ENCODE results near the gene HHATL. TPM values are rescaled to one million over a fixed set of nuclear protein-coding genes. Genes with fewer than 3 reads are reported as not detected.
A peak's percentile ranks its signal among the peaks of the same experiment; 100 is the strongest.

HHATL gene
- total RNA-seq, 5 donors from 2014 or later (not counting 1 experiment from before 2014, with no cell fraction given): not detected

GRCh38 chr3:42683875-42684598 lies 18.6 kb downstream of the HHATL start:
- no peaks in the 10 kb centered on the region for H3K9me3 Mint-ChIP-seq
- Histone ChIP-seq H3K4me1 (ENCODE audit: control insufficient read depth in 1 of 2, extremely low read depth in 1 of 2, insufficient read depth in 2 of 2, low read length in 2 of 2) (peaks cover 0 to 4% of the 10 kb centered on the region in 2 experiments), H3K27me3 (replicated peaks in 1 of 2; ENCODE audit: control insufficient read depth in 2 of 2, extremely low read depth in 1 of 2, insufficient read depth in 2 of 2, low read length in 1 of 2) (peaks cover 0 to 39% of the 10 kb centered on the region in 2 experiments), H3K4me3 (ENCODE audit: control insufficient read depth in 1 of 2, extremely low read depth in 1 of 2, low read length in 1 of 2) (no peak overlapping the region), H3K27ac (ENCODE audit: low read length) (no peak overlapping the region), H3K36me3 (ENCODE audit: control insufficient read depth in 2 of 2, extremely low read depth in 1 of 2, insufficient read depth in 1 of 2, low read length in 1 of 2) (no peaks in the 10 kb centered on the region), H3K9me3 (no peaks in the 10 kb centered on the region)
- no peaks in the 10 kb centered on the region for H3K36me3 Mint-ChIP-seq
- ATAC-seq (replicated peaks in 1 of 4): peak in 1 of 4 experiments; percentile 56
- H3K27ac Mint-ChIP-seq: no peak overlapping the region
- no peak overlapping the region for H3K4me3 Mint-ChIP-seq
- H3K4me1 Mint-ChIP-seq: peaks cover 0 to 2% (median 2%) of the 10 kb centered on the region in 3 donors
- CTCF ChIA-PET: no interaction called here
- peaks cover 22 to 23% of the 10 kb centered on the region in 2 donors for H3K27me3 Mint-ChIP-seq
- POLR2A ChIA-PET: no interaction called here
- DNase-seq: no peak
- 79% methylated on average over 2 of the region's 10 CpGs for WGBS (ENCODE audit: insufficient coverage)

- Histone ChIP-seq H3K27me3 (replicated peaks in 1 of 2; ENCODE audit: control insufficient read depth in 2 of 2, extremely low read depth in 1 of 2, insufficient read depth in 2 of 2, low read length in 1 of 2) (peaks cover 0 to 32% of the 10 kb centered on the region in 2 experiments), H3K9me3 (no peaks in the 10 kb centered on the region), H3K4me1 (ENCODE audit: control insufficient read depth in 1 of 2, extremely low read depth in 1 of 2, insufficient read depth in 2 of 2, low read length in 2 of 2) (peaks cover 0 to 4% of the 10 kb centered on the region in 2 experiments), H3K36me3 (ENCODE audit: control insufficient read depth in 2 of 2, extremely low read depth in 1 of 2, insufficient read depth in 1 of 2, low read length in 1 of 2) (no peaks in the 10 kb centered on the region), H3K27ac (ENCODE audit: low read length) (no peak overlapping the region), H3K4me3 (ENCODE audit: control insufficient read depth in 1 of 2, extremely low read depth in 1 of 2, low read length in 1 of 2) (no peak overlapping the region)
- POLR2A ChIA-PET: no interaction called here
- CTCF ChIA-PET: no interaction called here
- DNase-seq (no peak), ATAC-seq (replicated peaks in 1 of 4) (no peak)
- Mint-ChIP-seq H3K27me3 (peaks cover 22% of the 10 kb centered on the region in 2 donors), H3K27ac (no peak overlapping the region), H3K4me1 (peaks cover 0 to 2% (median 2%) of the 10 kb centered on the region in 3 donors), H3K36me3 (peaks cover 5% of the 10 kb centered on the region), H3K9me3 (peaks cover 7 to 12% (median 11%) of the 10 kb centered on the region in 3 donors), H3K4me3 (no peak overlapping the region)
- 77% methylated on average over 10 of the region's 12 CpGs for WGBS (ENCODE audit: insufficient coverage)
Measured at GRCh38 chr3:42682301-42683070, 20.1 kb downstream of the HHATL start.

GRCh38 chr3:42681361-42682038 lies 21.1 kb downstream of the HHATL start:
- H3K36me3 Mint-ChIP-seq: peaks cover 5% of the 10 kb centered on the region
- ATAC-seq (replicated peaks in 1 of 4) (no peak), DNase-seq (no peak)
- ChIA-PET POLR2A (no interaction called here), CTCF (no interaction called here)
- no peak overlapping the region for H3K4me3 Mint-ChIP-seq
- Histone ChIP-seq H3K36me3 (ENCODE audit: control insufficient read depth in 2 of 2, extremely low read depth in 1 of 2, insufficient read depth in 1 of 2, low read length in 1 of 2) (no peaks in the 10 kb centered on the region), H3K27ac (ENCODE audit: low read length) (no peak overlapping the region), H3K4me3 (ENCODE audit: control insufficient read depth in 1 of 2, extremely low read depth in 1 of 2, low read length in 1 of 2) (no peak overlapping the region), H3K9me3 (no peaks in the 10 kb centered on the region), H3K4me1 (ENCODE audit: control insufficient read depth in 1 of 2, extremely low read depth in 1 of 2, insufficient read depth in 2 of 2, low read length in 2 of 2) (peaks cover 0 to 4% of the 10 kb centered on the region in 2 experiments), H3K27me3 (replicated peaks in 1 of 2; ENCODE audit: control insufficient read depth in 2 of 2, extremely low read depth in 1 of 2, insufficient read depth in 2 of 2, low read length in 1 of 2) (peaks cover 0 to 24% of the 10 kb centered on the region in 2 experiments)
- H3K27ac Mint-ChIP-seq: no peak overlapping the region
- H3K4me1 Mint-ChIP-seq: peaks cover 0 to 2% (median 2%) of the 10 kb centered on the region in 3 donors
- H3K9me3 Mint-ChIP-seq: peaks cover 7 to 20% (median 14%) of the 10 kb centered on the region in 3 donors
- peaks cover 14 to 16% of the 10 kb centered on the region in 2 donors for H3K27me3 Mint-ChIP-seq
- WGBS (ENCODE audit: insufficient coverage): 87% methylated on average over 4 of the region's 10 CpGs

- WGBS (ENCODE audit: insufficient coverage): 81% methylated on average over 2 of the region's 4 CpGs
- CTCF ChIA-PET: no interaction called here
- H3K27ac Mint-ChIP-seq: no peak overlapping the region
Measured at GRCh38 chr3:42680806-42681205, 21.8 kb downstream of the HHATL start.

GRCh38 chr3:42680271-42680670 lies 22.3 kb downstream of the HHATL start:
- Mint-ChIP-seq H3K27me3 (peaks cover 7 to 11% of the 10 kb centered on the region in 2 donors), H3K9me3 (peaks cover 7 to 28% (median 21%) of the 10 kb centered on the region in 3 donors), H3K27ac (no peak overlapping the region), H3K4me3 (no peak overlapping the region), H3K36me3 (peaks cover 5% of the 10 kb centered on the region), H3K4me1 (no peaks in the 10 kb centered on the region)
- H3K4me3 ChIP-seq (ENCODE audit: control insufficient read depth in 1 of 2, extremely low read depth in 1 of 2, low read length in 1 of 2): no peak overlapping the region
- no peak for DNase-seq
- no peaks in the 10 kb centered on the region for H3K9me3 ChIP-seq
- ChIA-PET POLR2A (no interaction called here), CTCF (no interaction called here)
- H3K27me3 ChIP-seq (replicated peaks in 1 of 2; ENCODE audit: control insufficient read depth in 2 of 2, extremely low read depth in 1 of 2, insufficient read depth in 2 of 2, low read length in 1 of 2): peaks cover 0 to 13% of the 10 kb centered on the region in 2 experiments
- H3K27ac ChIP-seq (ENCODE audit: low read length): no peak overlapping the region
- H3K4me1 ChIP-seq (ENCODE audit: control insufficient read depth in 1 of 2, extremely low read depth in 1 of 2, insufficient read depth in 2 of 2, low read length in 2 of 2): no peaks in the 10 kb centered on the region
- no peaks in the 10 kb centered on the region for H3K36me3 ChIP-seq (ENCODE audit: control insufficient read depth in 2 of 2, extremely low read depth in 1 of 2, insufficient read depth in 1 of 2, low read length in 1 of 2)
- ATAC-seq (replicated peaks in 1 of 4): no peak
- no CpG with 5 or more reads among the region's 1 CpG for WGBS (ENCODE audit: insufficient coverage)

More at GRCh38 chr3:42680806-42681205, 21.8 kb downstream of the HHATL start:
- peaks cover 5% of the 10 kb centered on the region for H3K36me3 Mint-ChIP-seq
- H3K36me3 ChIP-seq (ENCODE audit: control insufficient read depth in 2 of 2, extremely low read depth in 1 of 2, insufficient read depth in 1 of 2, low read length in 1 of 2): no peaks in the 10 kb centered on the region
- H3K4me1 Mint-ChIP-seq: peaks cover 0 to under 1% (median under 1%) of the 10 kb centered on the region in 3 donors
- H3K27me3 ChIP-seq (replicated peaks in 1 of 2; ENCODE audit: control insufficient read depth in 2 of 2, extremely low read depth in 1 of 2, insufficient read depth in 2 of 2, low read length in 1 of 2): peaks cover 0 to 18% of the 10 kb centered on the region in 2 experiments
- H3K27me3 Mint-ChIP-seq: peaks cover 9 to 13% of the 10 kb centered on the region in 2 donors
- ATAC-seq (replicated peaks in 1 of 4): no peak
- no peak overlapping the region for H3K4me3 ChIP-seq (ENCODE audit: control insufficient read depth in 1 of 2, extremely low read depth in 1 of 2, low read length in 1 of 2)
- POLR2A ChIA-PET: no interaction called here
- no peak overlapping the region for H3K27ac ChIP-seq (ENCODE audit: low read length)
- peaks cover 7 to 27% (median 21%) of the 10 kb centered on the region in 3 donors for H3K9me3 Mint-ChIP-seq
- no peak for DNase-seq
- peaks cover 0 to 2% of the 10 kb centered on the region in 2 experiments for H3K4me1 ChIP-seq (ENCODE audit: control insufficient read depth in 1 of 2, extremely low read depth in 1 of 2, insufficient read depth in 2 of 2, low read length in 2 of 2)
- H3K9me3 ChIP-seq: no peaks in the 10 kb centered on the region
- no peak overlapping the region for H3K4me3 Mint-ChIP-seq

GRCh38 chr3:42678447-42678846 lies 24.2 kb downstream of the HHATL start:
- Histone ChIP-seq H3K4me1 (ENCODE audit: control insufficient read depth in 1 of 2, extremely low read depth in 1 of 2, insufficient read depth in 2 of 2, low read length in 2 of 2) (no peaks in the 10 kb centered on the region), H3K9me3 (no peaks in the 10 kb centered on the region), H3K36me3 (ENCODE audit: control insufficient read depth in 2 of 2, extremely low read depth in 1 of 2, insufficient read depth in 1 of 2, low read length in 1 of 2) (no peaks in the 10 kb centered on the region), H3K4me3 (ENCODE audit: control insufficient read depth in 1 of 2, extremely low read depth in 1 of 2, low read length in 1 of 2) (no peak overlapping the region), H3K27ac (ENCODE audit: low read length) (no peak overlapping the region), H3K27me3 (replicated peaks in 1 of 2; ENCODE audit: control insufficient read depth in 2 of 2, extremely low read depth in 1 of 2, insufficient read depth in 2 of 2, low read length in 1 of 2) (peaks cover 0 to 4% of the 10 kb centered on the region in 2 experiments)
- CTCF ChIA-PET: no interaction called here
- POLR2A ChIA-PET: no interaction called here
- Mint-ChIP-seq H3K9me3 (peaks cover 7 to 28% (median 21%) of the 10 kb centered on the region in 3 donors), H3K4me1 (no peaks in the 10 kb centered on the region), H3K27ac (no peak overlapping the region), H3K27me3 (peaks cover 4 to 7% of the 10 kb centered on the region in 2 donors), H3K36me3 (peaks cover 5% of the 10 kb centered on the region), H3K4me3 (no peak overlapping the region)
- WGBS (ENCODE audit: insufficient coverage): no CpG with 5 or more reads among the region's 2 CpGs
- DNase-seq (no peak), ATAC-seq (replicated peaks in 1 of 4) (no peak)
